H1 (cell line): ENCODE measurements around the gene TGM4. TPM values are rescaled to one million over a fixed set of nuclear protein-coding genes. Genes with fewer than 3 reads are reported as not detected.

Source experiments
- polyA plus RNA-seq, 7 experiments: library from polyadenylated mRNA; depleted of rRNA in 3 of 7; stranded (reverse) in 5 of 7; unstranded in 2 of 7; fragments of >200 nt in 5 of 7; fragments of 200-250 nt in 2 of 7; gene quantifications; 1 replicate in 5 of 7; 2 replicates in 1 of 7; 4 replicates in 1 of 7; pipeline versions ENCODE4 v1.2.1 to v1.2.3, GENCODE V29; 2011 to 2013; ENCODE audit warnings: missing spikeins in 2 of 7, mixed read lengths in 2 of 7
- total RNA-seq: library from RNA; stranded (reverse); fragmentation: NEBNext Ultra II Directional; extraction: Animal tissue kit (Norgen Biotek cat#: 25700); gene quantifications from 2 replicates; pipeline ENCODE4 v1.2.1, GENCODE V29; 2021
- TF ChIP-seq, protein P1 (sequence below): fragments of 300-600 bp; sonication (generic); IDR thresholded peaks from 2 replicates; pipeline ENCODE4 v1.7.1; 2012; ENCODE audit warnings: low read length, moderate library complexity, mild to moderate bottlenecking, inconsistent platforms; ENCODE audit not compliant: insufficient replicate concordance

TGM4 gene
- total and polyA plus RNA-seq, 2 of the 8 experiments (the other 6 are each of a cell fraction or from before 2014, with no cell fraction given), result 0.02 TPM; not detected in 1

DNA sequence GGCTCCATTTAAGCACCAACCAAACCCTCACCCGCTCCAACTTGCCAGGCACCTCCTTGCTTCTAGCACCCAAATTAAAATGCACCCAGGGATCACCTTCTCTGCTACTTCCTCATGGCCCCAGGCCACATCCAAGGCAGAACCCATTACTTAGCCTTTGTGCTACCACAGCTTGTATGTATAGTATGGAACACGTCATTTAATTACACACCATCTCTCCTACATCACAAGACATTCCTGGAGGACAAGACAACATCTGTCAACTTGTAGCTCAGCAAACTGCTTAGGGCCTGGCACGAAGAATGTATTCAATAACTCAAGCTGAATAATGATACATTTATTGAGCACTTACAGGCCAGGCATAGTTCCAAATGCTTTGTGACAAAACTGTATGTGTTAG is 78.3 kb downstream of the TGM4 start (continued):
- TF ChIP-seq, protein P1, sequence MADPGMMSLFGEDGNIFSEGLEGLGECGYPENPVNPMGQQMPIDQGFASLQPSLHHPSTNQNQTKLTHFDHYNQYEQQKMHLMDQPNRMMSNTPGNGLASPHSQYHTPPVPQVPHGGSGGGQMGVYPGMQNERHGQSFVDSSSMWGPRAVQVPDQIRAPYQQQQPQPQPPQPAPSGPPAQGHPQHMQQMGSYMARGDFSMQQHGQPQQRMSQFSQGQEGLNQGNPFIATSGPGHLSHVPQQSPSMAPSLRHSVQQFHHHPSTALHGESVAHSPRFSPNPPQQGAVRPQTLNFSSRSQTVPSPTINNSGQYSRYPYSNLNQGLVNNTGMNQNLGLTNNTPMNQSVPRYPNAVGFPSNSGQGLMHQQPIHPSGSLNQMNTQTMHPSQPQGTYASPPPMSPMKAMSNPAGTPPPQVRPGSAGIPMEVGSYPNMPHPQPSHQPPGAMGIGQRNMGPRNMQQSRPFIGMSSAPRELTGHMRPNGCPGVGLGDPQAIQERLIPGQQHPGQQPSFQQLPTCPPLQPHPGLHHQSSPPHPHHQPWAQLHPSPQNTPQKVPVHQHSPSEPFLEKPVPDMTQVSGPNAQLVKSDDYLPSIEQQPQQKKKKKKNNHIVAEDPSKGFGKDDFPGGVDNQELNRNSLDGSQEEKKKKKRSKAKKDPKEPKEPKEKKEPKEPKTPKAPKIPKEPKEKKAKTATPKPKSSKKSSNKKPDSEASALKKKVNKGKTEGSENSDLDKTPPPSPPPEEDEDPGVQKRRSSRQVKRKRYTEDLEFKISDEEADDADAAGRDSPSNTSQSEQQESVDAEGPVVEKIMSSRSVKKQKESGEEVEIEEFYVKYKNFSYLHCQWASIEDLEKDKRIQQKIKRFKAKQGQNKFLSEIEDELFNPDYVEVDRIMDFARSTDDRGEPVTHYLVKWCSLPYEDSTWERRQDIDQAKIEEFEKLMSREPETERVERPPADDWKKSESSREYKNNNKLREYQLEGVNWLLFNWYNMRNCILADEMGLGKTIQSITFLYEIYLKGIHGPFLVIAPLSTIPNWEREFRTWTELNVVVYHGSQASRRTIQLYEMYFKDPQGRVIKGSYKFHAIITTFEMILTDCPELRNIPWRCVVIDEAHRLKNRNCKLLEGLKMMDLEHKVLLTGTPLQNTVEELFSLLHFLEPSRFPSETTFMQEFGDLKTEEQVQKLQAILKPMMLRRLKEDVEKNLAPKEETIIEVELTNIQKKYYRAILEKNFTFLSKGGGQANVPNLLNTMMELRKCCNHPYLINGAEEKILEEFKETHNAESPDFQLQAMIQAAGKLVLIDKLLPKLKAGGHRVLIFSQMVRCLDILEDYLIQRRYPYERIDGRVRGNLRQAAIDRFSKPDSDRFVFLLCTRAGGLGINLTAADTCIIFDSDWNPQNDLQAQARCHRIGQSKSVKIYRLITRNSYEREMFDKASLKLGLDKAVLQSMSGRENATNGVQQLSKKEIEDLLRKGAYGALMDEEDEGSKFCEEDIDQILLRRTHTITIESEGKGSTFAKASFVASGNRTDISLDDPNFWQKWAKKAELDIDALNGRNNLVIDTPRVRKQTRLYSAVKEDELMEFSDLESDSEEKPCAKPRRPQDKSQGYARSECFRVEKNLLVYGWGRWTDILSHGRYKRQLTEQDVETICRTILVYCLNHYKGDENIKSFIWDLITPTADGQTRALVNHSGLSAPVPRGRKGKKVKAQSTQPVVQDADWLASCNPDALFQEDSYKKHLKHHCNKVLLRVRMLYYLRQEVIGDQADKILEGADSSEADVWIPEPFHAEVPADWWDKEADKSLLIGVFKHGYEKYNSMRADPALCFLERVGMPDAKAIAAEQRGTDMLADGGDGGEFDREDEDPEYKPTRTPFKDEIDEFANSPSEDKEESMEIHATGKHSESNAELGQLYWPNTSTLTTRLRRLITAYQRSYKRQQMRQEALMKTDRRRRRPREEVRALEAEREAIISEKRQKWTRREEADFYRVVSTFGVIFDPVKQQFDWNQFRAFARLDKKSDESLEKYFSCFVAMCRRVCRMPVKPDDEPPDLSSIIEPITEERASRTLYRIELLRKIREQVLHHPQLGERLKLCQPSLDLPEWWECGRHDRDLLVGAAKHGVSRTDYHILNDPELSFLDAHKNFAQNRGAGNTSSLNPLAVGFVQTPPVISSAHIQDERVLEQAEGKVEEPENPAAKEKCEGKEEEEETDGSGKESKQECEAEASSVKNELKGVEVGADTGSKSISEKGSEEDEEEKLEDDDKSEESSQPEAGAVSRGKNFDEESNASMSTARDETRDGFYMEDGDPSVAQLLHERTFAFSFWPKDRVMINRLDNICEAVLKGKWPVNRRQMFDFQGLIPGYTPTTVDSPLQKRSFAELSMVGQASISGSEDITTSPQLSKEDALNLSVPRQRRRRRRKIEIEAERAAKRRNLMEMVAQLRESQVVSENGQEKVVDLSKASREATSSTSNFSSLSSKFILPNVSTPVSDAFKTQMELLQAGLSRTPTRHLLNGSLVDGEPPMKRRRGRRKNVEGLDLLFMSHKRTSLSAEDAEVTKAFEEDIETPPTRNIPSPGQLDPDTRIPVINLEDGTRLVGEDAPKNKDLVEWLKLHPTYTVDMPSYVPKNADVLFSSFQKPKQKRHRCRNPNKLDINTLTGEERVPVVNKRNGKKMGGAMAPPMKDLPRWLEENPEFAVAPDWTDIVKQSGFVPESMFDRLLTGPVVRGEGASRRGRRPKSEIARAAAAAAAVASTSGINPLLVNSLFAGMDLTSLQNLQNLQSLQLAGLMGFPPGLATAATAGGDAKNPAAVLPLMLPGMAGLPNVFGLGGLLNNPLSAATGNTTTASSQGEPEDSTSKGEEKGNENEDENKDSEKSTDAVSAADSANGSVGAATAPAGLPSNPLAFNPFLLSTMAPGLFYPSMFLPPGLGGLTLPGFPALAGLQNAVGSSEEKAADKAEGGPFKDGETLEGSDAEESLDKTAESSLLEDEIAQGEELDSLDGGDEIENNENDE, result no peak
- TF ChIP-seq, all 59 proteins: peak for 0
